SKM-1 treated with dmso at 0.1 percent for 144 hours (cell line): ENCODE measurements around the gene NRXN2.

ENCODE experiments used
- DNase-seq: peaks from one replicate; lab custom pipeline; 2025; ENCODE audit not compliant: unreplicated experiment; lab: John Stamatoyannopoulos, UW

The NRXN2 gene

DNA sequence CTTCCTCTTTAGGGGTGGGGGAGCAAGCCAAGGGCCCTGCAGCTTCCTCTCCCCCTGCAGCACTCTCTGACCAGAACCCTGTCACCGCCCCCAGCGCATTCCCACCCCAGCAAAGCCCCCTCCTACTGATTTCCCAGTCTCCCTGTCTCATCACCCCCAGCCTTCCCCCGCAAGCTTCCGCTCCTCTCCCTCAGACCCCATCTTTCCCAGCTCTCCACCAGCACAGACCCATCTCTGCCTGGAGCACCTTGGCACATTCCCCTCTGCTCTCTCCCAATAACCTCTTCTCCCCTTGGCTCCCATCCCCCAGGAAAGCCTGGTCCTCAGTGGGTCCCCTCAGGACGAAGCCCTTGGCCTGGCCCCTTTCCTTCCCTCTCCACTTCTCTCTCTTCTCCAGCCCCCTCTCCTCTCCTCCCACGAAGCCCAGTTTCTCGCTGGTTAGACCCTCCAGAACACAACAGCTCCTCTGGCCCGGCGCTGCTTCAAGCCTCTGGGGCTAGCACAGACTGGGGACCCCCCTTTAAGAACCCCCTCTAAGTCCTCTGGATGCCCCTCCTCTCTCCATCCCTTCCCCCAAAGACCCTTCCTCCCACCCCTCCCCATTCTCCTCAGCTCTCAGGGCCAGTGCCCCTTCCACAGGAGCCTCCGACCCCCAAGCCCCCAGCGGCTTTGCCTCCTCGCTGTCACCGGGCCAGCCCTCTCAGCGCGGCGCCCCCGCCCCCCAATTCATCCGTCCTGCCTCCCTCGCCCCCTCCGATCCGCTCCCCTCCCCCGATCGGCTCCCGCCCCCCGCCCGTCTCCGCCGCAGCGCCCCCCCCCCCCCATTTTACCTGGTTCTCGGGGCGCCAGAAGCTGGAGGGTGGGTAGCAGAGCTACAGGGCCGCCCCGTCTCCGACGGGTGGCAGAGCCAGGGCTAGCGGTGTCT lies 594 bp downstream of the NRXN2 start:
- DNase-seq: no peak

GRCh38 chr11:64721359-64721699 lies 1.7 kb downstream of the NRXN2 start:
- no peak for DNase-seq

DNA sequence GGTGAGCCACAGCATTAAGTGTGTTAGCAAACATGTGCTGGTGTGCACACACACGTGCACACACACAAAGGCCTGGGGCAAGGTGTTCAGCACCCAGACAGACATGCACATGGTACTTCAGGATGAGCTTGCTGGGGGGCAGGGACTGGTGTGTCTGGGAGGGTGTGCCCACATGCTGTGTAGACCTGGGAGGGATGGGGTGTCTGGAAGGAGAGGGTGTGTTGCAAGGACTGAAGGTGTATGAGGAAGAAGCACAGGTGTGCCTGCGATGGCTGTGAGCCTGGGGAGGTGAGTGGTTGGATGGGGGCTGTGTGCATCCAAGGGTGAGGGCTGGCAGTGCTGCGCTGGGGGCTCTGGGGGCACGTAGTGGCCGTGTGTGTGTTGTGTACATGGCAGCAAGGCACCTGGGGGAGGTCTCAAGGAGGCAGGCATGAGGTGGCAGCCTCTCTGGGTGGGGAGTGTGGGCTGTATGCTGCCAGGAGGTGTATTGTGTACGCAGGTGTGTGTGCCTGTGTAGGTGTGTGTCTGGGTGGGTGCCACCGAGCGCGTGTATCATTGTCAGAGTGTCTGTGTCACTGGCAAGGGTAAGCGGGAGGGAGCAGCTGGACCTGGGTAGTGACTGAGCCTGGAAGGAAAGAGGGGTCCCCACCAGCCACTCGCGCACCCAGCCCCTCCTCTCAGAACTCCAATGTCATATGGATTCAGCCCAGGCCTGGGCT lies 2.2 kb downstream of the NRXN2 start:
- DNase-seq: no peak

GRCh38 chr11:64720167-64720566 lies 2.8 kb downstream of the NRXN2 start:
- DNase-seq: no peak

DNA sequence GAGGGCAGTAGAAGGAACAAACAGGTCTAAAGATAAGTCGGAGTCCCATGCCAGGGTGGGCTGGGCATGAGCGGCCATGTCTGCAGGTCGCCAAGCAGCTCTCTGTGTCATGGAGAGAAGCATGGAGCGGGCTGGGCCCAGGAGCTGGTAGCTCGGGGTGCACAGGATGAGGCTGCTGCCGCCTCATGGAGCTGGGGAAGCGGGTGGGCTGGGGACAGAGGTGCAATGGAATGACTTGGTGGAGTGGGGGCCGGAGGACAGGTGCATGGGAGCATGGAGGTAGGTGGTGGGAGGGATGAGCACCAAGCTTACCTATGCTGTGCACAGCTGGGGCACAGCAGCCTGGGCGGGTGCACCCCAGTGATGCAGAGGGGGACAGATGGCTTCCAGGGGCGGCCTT lies 3.6 kb downstream of the NRXN2 start:
- DNase-seq: no peak

DNA sequence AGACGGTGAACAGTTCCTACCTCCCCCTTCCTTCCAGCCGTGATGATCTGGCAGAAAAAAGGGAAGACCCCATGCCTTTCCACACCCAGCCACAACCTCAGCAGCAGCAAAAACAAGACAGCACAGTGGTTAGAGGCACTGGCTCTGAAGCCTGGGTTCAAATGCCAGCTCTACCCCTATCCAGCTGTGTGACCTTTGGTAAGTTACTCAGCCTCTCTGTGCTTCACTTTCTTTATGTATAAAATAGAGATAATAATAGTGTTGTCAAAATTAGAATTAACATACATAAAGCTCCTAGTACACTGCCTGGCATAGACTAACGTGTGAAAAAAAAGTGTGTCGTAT lies 4.2 kb downstream of the NRXN2 start:
- DNase-seq: no peak

DNA sequence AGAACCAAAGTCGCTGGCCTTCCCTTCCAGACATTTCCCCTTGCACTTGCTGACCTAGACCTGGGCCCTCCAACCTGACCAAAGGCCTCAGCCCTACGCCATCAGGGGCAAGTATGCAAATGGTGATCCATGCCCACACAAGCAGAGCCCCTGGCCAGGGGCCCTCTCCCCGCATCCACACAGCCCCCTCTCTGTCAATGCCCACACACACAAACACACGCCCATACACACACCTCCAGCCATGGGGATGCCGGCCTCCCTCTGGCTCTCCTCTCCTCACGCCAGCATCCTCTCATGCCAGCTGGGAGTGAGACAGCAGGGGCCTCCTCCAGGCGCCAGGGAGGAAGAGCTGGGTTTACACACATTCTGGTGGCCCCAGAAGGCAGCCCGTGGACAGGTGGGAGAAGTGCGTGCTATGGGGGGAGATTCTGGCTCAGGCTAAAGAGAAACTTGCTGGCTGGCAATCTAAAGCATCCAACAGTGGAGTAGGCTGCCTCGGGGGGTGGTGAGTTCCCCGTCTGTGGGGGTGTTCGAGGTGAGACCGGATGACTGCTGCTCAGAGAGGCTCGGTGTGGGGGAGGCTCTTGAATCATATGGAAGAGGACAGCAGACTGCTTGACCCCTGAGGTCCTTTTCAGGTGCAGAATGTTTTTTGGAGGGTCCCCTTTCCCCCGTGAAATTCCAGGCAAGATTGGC lies 4.8 kb downstream of the NRXN2 start:
- no peak for DNase-seq

DNA sequence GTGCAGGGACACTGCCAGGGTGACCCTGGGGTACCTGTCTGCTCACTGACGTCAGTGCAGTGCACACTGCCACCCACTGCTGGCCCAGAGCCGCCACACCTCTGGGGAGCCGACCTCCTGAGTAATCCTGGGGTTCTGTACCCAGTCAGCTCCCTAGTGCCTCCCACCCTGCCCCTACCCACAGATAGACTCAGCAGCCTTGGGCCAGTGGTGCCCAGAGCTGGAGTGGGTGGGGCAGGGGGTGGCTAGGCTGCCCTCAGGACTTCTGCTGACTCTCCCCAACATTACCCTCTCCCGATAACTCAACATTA lies 5.8 kb downstream of the NRXN2 start:
- no peak for DNase-seq

DNA sequence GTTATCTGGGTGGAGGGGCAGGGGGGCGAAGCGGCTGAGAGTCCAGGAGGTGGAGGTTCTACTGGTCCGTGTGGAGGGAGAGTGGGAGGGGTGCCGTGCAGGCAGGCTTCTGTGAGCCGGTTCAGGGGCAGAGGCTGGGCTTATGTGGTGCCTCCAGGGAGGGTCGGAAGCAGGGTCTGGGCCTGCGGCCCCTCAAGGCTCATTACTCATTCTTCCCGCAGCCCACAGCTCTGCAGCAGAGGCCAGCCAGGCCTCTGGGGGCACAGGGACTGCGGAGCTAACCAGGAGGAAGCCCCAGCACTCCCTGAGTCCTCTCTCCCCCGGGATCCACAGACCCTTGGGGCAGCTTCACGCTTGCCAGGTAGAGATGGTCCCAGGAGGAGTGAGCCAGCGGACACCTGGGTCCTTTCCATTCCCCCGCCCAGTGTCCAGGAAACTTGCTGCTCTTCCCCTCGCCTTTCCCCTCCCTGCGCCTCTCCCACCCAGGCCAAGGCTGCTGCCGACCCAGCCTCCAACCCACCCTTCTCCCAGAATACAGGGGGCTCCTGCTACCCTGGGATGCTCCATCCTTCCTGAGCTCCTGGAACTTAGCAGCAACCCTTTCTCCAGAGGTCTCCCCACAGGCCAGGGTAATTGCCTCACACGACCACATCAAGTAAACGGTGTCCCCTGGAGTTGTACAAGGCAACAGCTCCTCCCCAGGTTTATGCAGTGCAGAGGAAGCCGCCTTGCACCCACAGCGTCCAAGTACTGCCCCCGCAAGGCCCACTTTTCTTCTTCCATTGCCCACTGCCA lies 6.3 kb downstream of the NRXN2 start:
- no peak for DNase-seq

- DNase-seq: no peak
Observed at GRCh38 chr11:64715756-64716472, 7.1 kb downstream of the NRXN2 start.

DNA sequence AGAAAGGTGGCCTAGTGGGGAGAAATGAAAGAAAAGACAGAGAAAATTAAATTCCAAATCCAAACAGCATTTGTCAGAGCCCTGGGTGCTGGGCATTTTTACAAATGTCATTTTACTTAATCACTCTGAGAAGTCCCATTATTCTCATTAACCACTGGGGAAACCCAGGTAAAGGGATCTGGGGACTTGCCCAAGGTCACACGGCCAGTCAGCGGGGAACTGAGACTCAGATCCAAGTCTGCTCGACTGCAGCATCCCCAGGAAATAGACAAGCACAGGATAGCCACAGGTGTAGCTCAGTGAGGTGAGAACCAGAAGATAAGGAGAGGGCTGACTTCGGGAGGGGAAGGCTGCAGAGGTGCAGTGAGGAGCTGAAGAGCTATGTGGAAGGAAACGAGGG lies 7.9 kb downstream of the NRXN2 start:
- no peak for DNase-seq

DNA sequence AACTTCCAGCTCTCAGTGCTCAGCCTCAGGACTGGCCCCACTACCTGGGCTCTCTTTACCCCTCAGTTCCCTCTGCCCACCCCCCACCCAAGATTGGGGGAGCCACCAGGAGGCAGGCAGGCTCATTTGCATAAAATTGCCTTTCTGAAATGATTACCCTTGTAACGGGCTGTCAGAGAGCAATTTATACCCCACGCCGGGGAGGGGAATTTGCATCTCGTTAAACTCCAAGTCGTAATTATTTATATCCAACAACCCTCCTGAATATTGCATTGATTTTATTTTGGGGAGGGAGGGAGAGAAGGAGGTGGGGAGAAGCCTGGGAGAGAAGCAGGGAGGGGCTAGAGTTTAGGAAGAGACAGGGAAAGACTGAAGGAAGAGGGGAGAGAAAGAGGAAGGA lies 8.3 kb downstream of the NRXN2 start:
- no peak for DNase-seq

DNA sequence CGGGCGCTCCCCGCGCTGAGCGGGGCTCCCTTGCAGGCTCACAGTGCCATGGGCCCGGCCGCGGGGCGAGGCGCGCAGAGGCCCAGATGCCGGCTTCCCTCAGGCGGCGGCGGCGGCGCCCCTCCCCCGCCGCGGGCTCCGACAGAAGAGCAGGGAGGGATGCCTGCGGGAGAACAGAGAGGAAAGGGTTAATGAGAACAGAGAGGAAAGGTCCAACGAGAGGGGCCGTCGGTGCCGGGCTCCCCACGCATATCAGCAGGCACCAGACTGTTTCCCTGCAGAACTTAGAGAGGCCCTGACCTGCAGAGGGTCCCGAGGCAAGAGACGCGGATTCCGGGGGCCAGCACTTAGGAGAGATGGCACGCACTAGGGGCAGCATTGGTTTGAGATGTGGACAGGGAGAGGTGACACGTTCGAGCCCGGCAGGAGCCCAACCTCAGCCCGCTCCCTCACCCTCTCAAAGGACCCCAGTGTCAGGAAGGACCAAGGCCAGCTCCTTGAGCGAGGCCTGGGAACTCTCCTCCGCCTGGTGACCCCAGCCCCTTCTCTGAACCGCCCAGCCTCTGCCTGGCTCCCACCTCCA lies 9.1 kb downstream of the NRXN2 start:
- no peak for DNase-seq

GRCh38 chr11:64713016-64713707 lies 9.8 kb downstream of the NRXN2 start:
- DNase-seq: no peak

DNA sequence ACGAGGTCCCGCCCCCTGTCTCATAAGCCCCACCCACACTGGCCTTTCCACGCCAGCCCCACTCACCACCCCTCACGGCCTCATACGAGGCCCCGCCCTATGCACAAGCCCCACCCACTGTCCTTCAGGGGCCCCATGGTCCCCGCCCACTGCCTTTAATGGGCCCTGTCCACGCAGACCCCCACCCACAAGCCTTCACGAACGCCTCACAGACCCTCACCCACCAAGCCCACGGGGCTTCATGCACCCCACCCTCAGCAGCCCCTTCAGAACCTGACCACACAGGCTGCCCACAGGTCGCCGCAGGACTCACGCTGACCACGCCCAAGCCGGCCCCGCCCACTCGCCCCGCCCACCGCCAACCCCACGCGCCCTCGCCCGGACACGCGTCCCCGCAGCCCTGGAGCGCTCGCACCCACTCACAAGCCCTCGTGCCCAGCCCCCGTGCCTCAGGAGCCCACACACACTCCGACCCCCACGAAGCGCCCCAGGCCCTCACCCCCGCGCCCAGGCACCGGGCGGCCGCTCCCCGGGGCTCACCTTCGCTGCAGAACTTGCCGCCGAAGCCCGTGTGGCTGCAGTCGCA lies 10.5 kb downstream of the NRXN2 start:
- no peak for DNase-seq

DNA sequence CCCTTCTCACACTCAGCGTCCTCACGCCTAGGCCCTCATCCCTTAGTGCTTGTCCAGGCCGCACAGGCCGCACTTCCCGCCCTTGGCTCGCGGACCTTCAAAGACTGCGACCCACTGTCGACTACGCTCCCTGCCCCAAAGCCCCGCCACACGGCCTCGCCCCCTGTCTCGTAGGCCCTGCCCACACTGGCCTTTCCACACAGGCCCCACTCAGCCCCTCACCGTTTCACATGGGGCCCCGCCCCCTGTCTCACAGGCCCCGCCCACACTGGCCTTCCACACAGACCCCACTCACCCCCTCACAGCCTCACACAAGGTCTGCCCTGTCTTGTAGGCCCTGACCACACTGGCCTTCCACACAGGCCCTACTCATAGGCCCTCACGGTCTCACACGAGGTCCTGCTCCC lies 11.0 kb downstream of the NRXN2 start:
- no peak for DNase-seq

GRCh38 chr11:64711138-64711955 lies 11.7 kb downstream of the NRXN2 start:
- DNase-seq: no peak

- no peak for DNase-seq
Observed at GRCh38 chr11:64710418-64711137, 12.4 kb downstream of the NRXN2 start.
